Renal cortex interstitium (tissue), 11 donors: Measurements from ENCODE around the gene MTG1. TPM values are rescaled to one million over a fixed set of nuclear protein-coding genes. Genes with fewer than 3 reads are reported as not detected.
"Not testable (repeated sequence)": the region's sequence is repeated elsewhere in the genome, so short reads cannot be mapped to it uniquely, and the experiment has no call there.

Source experiments
- DNase-seq, 11 donors: peaks; one replicate each; pipeline ENCODE4 v3.0.0-alpha.2; 2013; ENCODE audit warnings: low read depth in 9 of 11, low spot score in 4 of 11; ENCODE audit errors: extremely low read depth in 1 of 11
- polyA plus RNA-seq, 3 donors: library from polyadenylated mRNA; unstranded; fragments of 120-200 nt; gene quantifications; one replicate each; pipeline ENCODE4 v1.2.1, GENCODE V29; 2013; ENCODE audit not compliant: insufficient read length in 3 of 3

Gene MTG1
- polyA plus RNA-seq, 3 donors: 59.4 to 88.6 (median 67.3) TPM

GRCh38 chr10:133372507-133372906, 21.4 kb upstream of the MTG1 start:
- DNase-seq: no peak

DNA sequence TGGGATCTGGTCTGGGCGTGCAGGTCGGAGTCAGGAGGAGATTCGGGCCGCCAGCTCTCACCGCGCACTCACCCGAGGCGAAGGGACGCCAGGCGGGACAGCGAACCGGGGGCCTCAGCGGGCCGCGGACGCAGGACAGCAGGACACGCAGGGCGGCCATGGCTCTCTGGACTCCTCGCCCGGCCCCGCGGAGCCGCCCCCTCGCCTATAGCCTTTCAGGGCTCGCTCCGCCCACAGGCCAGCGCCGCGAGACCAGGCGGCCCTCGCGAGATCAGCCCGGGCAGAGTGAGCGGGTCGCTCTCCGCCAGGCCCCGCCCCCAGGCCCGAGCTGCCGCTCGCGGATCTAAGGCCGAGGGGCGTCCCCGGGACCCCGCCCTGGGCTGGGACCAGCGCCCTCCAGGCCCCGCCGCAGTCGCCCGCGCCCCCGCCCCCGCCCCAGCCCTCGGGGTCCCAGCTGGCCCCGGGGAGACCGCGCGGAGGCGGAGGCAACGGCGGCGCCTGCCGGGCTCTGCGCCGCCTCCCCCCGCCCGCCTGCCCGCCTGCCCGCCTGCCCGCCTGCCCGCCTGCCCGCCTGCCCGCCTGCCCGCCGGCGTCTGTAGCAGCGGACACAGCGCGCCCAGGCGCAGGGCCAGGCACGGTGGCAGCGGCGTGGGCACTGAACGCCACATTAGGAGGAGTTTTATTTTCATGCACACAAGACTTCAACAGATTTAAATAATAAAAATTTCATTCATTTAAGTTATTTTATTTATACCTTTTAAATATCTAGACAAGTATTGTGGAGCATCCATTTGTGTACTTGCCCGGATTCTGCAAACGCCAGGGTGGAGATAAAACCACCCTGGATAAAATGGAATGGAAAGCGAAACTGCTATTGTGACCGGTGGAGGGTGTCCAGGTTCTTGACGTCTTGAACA, 20.5 kb upstream of the MTG1 start, which contains the start of gene ECHS1:
TSS of gene ECHS1 (minus strand) at position 181 of the 917 bp plus-strand sequence. CDS start at position 160, 21 bp downstream.
- DNase-seq: peak; percentile 78 to 96 (median 92)

GRCh38 chr10:133375357-133376115, 18.4 kb upstream of the MTG1 start:
- no peak for DNase-seq

DNA sequence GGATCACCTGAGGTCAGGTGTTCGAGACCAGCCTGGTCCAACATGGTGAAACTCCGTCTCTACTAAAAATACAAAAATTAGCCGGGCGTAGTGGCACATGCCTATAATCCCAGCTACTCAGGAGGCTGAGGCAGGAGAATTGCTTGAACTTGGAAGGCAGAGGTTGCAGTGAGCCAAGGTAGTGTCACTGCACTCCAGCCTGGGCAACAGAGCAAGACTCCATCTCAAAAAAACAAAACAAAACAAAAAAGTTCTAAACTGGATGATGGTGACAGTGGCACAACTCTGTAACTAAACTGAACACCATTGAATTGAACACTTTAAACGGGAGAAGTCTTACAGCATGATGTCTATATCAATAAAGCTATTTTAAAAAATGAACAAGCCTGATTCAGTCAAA, 17.8 kb upstream of the MTG1 start:
- not testable (repeated sequence) for DNase-seq

DNA sequence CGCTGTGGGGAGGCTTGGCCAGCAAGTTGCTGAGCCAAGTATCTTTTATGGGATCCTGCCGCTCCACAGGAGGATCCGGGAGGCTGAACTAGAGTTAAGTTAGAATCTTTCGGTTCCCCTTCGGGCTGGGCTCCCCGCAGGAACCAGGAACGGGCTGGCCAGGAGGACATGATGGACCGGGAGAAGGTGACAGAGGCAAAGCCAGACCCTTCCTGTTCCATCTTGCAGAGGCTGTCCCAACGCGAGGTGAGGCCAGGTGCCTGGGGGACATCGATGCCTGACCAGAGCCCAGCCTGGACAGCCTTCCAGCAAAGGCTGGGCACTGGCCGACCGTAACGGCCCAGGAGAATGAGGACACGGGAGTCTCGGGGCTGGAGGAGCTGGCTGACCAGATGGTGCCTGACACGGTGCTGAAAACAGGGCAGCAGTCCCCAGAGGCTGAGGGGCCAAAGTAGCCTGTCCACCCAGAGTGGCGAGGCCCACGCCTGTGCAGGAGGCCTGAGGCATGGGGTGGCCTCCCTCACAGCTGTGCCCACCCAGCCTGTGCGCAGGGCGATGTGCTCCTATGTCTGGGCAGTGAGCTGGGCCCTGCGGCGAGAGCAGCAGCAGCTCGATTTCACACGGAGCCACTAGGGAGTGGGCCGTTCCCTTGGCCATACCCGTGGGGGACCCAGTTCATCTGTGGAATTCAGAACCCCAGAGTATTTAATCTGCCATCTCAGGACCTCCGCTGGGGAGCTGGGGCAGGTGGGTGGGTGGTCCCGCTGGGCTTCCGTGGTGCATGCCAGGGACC, 16.7 kb upstream of the MTG1 start:
- no peak for DNase-seq

DNA sequence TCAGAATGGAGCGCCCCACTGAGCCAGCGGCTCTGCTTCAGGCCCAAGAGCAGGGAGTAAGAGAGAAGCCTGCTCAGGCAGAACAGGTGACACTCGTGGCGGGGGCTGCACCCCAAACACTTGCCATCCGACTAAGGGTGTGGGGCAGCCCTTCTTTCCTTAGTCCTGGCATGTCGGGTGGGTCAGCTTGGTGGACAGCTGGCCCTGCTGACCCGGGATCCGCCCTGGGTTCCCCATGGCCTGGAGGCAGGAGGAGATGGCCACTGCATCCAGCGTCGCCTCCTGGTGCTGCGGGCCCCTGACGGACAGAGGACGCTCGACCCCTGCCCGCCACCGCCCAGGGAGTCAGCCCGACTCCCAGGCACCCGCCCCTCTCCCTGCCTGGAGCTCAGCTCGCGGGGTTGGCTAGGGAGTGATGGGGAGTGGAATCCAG, 16.1 kb upstream of the MTG1 start:
- no peak for DNase-seq

GRCh38 chr10:133378251-133379096, 15.5 kb upstream of the MTG1 start:
- peak in 4 of 11 donors; percentile 39 to 67 (median 52) for DNase-seq

DNA sequence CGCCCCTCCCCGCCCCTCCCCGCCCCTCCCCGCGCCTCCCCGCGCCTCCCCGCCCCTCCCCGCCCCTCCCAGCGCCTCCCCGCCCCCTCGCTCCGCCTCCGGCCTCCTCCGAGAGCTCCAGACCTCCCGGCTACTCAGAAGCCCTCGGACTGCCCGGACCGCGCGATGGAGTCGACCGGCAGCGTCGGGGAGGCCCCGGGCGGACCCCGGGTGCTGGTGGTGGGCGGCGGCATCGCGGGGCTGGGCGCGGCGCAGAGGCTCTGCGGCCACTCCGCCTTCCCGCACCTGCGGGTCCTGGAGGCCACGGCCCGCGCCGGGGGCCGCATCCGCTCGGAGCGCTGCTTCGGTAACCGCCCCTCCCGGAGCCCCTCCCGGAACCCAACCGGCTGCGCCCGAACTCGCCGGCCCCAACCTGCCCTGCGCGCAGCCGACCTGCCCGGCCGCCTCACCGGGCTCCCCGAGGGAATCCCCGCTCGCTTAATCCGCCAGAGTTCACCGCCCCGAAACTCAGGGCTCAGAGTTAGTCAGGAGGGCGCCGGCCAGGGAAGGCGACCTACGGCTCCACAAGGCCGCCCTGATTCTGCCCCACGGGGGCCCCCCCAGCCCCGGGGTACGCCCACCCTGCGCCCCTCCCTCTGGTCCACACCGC, 14.7 kb upstream of the MTG1 start, which contains the start of gene PAOX:
TSS of gene PAOX (plus strand) at position 111 of the 649 bp plus-strand sequence. CDS start at position 166, 55 bp downstream.
- peak in 3 of 11 donors; percentile 10 to 53 (median 49) for DNase-seq

- DNase-seq: no peak
Measured at GRCh38 chr10:133379801-133380666, 13.9 kb upstream of the MTG1 start.

GRCh38 chr10:133381036-133381435, 12.9 kb upstream of the MTG1 start:
- no peak for DNase-seq

GRCh38 chr10:133383551-133383950, 10.4 kb upstream of the MTG1 start:
- no peak for DNase-seq

DNA sequence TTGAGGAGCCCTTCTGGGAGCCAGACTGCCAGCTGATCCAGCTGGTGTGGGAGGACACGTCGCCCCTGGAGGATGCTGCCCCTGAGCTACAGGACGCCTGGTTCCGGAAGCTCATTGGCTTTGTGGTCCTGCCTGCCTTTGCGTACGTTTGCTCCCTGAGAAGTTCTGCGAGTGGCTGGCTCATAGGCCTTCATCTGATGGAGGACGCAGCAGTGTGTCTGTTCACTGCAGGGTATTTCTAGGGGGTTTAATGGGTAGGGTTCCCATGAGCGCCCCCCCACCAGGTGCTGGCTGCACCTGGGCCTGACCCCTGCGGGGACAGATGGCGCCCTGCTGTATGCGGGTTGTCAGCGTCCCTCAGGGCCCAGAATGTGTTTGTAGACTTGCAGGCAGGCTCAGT, 9.9 kb upstream of the MTG1 start:
- DNase-seq: no peak

DNA sequence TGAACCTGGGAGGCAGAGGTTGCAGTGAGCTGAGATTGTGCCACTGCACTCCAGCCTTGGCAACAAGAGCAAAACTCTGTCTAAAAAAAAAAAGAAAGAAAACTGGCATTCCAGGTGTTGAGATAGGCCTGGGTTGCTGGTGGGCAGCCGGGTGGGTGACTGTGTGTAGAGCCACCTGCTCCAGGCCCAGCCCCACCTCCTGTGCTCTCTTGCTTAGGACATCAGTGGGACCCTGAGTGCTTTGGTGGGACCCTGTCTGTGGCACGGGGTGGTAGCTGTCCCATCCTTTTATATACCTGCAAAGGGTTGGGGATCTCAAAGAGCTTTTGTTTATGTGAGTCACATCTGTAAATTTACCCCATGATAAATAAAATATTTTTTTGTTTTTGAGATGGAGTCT, 8.7 kb upstream of the MTG1 start:
- no peak for DNase-seq

DNA sequence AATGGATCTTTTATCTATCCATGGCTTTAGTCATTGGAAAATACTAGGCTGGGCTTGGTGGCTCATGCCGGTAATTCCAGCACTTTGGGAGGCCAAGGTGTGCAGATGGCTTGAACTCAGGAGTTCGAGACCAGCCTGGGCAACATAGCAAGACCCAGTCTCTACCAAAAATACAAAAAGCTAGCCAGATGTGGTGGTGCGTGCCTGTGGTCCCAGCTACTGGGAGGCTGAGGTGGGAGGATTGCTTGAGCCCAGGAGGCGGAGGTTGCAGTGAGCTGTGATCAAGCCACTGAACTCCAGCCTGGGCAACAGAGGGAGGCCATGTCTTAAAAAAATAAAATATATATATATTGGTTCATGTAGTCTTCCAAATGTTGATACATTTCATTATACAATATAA, 7.0 kb upstream of the MTG1 start:
- not testable (repeated sequence) for DNase-seq

- DNase-seq: no peak
Measured at GRCh38 chr10:133388236-133388972, 5.6 kb upstream of the MTG1 start.
